Adrenal gland (tissue), 5 donors: ENCODE data around the gene SLC9A6.

Experiments
- CTCF ChIP-seq, 6 experiments: fragments of 450-650 bp in 4 of 6; fragments of 200-600 bp in 2 of 6; sonication (generic) in 1 of 6; IDR thresholded peaks; 1 replicate in 5 of 6; 2 replicates in 1 of 6; pipeline versions ENCODE4 v1.5.1 to v1.8.0; 2016 to 2021; ENCODE audit warnings: antibody characterized with exemption in 6 of 6, mild to moderate bottlenecking in 2 of 6, moderate library complexity in 1 of 6
- POLR2A ChIP-seq, 2 donors: fragments of 450-650 bp; IDR thresholded peaks; one replicate each; pipeline ENCODE4 v1.6.1; 2017; ENCODE audit warnings: antibody characterized with exemption in 2 of 2, mild to moderate bottlenecking in 2 of 2, moderate library complexity in 1 of 2
- donor health status: DM: no; HTN: no; CAD: no.

DNA sequence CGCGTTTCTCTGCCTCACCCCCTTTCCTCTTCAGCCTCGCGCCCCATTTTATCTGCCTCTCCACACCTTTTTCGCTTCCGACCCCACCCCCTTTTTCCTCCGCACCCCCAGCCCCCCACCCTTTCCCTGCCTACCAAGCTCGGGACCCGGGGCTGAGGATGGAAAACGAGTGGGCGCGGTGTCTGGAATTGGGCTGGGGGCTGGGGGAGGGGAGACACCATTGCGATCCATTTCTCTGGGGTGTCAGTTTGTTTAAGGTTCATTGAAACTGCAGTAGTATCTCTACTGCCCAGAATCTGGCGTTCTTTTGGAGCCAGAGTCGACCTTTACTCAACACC, 707 bp downstream of the SLC9A6 start:
- no peak for TF ChIP-seq CTCF (IDR thresholded peaks at IDR 0.05)
- no peak for TF ChIP-seq POLR2A (IDR thresholded peaks at IDR 0.05)
